Fibroblast of lung (primary cell): Measurements from ENCODE around the gene VAV2. TPM values are rescaled to one million over a fixed set of nuclear protein-coding genes. Genes with fewer than 3 reads are reported as not detected.

Source experiments
- DNase-seq, 2 donors: peaks; one replicate each; pipeline versions ENCODE4 v3.0.0 to v3.0.0-alpha.2; 2010; ENCODE audit warnings: low read depth in 2 of 2
- H2AFZ ChIP-seq: 2 replicates; pipeline ENCODE4 v1.5.1; 2012; ENCODE audit warnings: low read length, control low read depth, inconsistent platforms
- H3K27ac ChIP-seq: 2 replicates; pipeline ENCODE4 v1.5.1; 2011; ENCODE audit warnings: low read length, control low read depth; ENCODE audit not compliant: insufficient read depth
- H3K27me3 ChIP-seq: 2 replicates; pipeline ENCODE4 v1.5.1; 2011; ENCODE audit warnings: mild to moderate bottlenecking, low read length; ENCODE audit not compliant: control insufficient read depth, insufficient read depth
- H3K36me3 ChIP-seq: 2 replicates; pipeline ENCODE4 v1.5.1; 2011; ENCODE audit warnings: low read length; ENCODE audit not compliant: control insufficient read depth, insufficient read depth
- H3K4me1 ChIP-seq: 2 replicates; pipeline ENCODE4 v1.5.1; 2011; ENCODE audit warnings: low read length; ENCODE audit not compliant: control insufficient read depth, insufficient read depth; ENCODE audit errors: extremely low read depth
- H3K4me2 ChIP-seq: 2 replicates; pipeline ENCODE4 v1.5.1; 2011; ENCODE audit warnings: low read length, control low read depth; ENCODE audit not compliant: insufficient read depth; ENCODE audit errors: extremely low read depth
- H3K4me3 ChIP-seq, 4 experiments: fragments of 200-600 bp in 1 of 4; sonication (generic) in 1 of 4; replicated peaks in 1 of 4; 2 replicates each; pipeline ENCODE4 v1.5.1; 2011 to 2016; ENCODE audit warnings: low read length in 4 of 4, low read depth in 3 of 4, mild to moderate bottlenecking in 3 of 4, control low read depth in 2 of 4, inconsistent platforms in 1 of 4, mixed read lengths in 1 of 4; ENCODE audit not compliant: insufficient read depth in 1 of 4; ENCODE audit errors: control extremely low read depth in 1 of 4
- H3K79me2 ChIP-seq: 2 replicates; pipeline ENCODE4 v1.5.1; 2012; ENCODE audit warnings: mild to moderate bottlenecking, low read length, inconsistent platforms; ENCODE audit not compliant: control insufficient read depth, insufficient read depth
- H3K9ac ChIP-seq: 2 replicates; pipeline ENCODE4 v1.5.1; 2011; ENCODE audit warnings: mild to moderate bottlenecking, low read length, control low read depth; ENCODE audit not compliant: insufficient read depth
- H3K9me3 ChIP-seq: 2 replicates; pipeline ENCODE4 v1.5.1; 2012; ENCODE audit warnings: low read depth, low read length; ENCODE audit not compliant: control insufficient read depth, insufficient read depth
- H4K20me1 ChIP-seq: 2 replicates; pipeline ENCODE4 v1.5.1; 2011; ENCODE audit warnings: low read length; ENCODE audit not compliant: control insufficient read depth, insufficient read depth; ENCODE audit errors: extremely low read depth
- CTCF ChIP-seq, 2 donors: IDR thresholded peaks in 1 of 2; conservative IDR thresholded peaks in 1 of 2; 1 replicate in 1 of 2; 2 replicates in 1 of 2; pipeline ENCODE4 v1.5.1; 2011 to 2012; ENCODE audit warnings: low read length in 2 of 2, control low read depth in 1 of 2, inconsistent platforms in 1 of 2, low read depth in 1 of 2, mild to moderate bottlenecking in 1 of 2
- EZH2 ChIP-seq: IDR thresholded peaks from 2 replicates; pipeline ENCODE4 v1.5.1; 2012; ENCODE audit warnings: low read length, control low read depth, mild to moderate bottlenecking; ENCODE audit errors: missing control alignments
- polyA plus RNA-seq, 2 donors: library from polyadenylated mRNA; depleted of rRNA in 1 of 2; stranded (reverse) in 1 of 2; unstranded in 1 of 2; fragments of >200 nt; gene quantifications; 2 replicates each; pipeline ENCODE4 v1.2.1, GENCODE V29; 2011 to 2012; ENCODE audit warnings: missing spikeins in 1 of 2
- total RNA-seq: library from RNA; depleted of rRNA; stranded (reverse); fragments of >200 nt; gene quantifications from 2 replicates; pipeline ENCODE4 v1.2.1, GENCODE V29; 2014

VAV2 gene
- total and polyA plus RNA-seq, 2 donors (not counting 1 experiment from before 2014, with no cell fraction given) = 13.7 to 17.7 TPM

GRCh38 chr9:133805876-133806622, 186.1 kb downstream of the VAV2 start:
- TF ChIP-seq EZH2 (no peak), CTCF (conservative IDR thresholded peaks at IDR 0.05 in 1 of 2, IDR thresholded peaks at IDR 0.05 in 1 of 2; ENCODE audit: low read depth in 1 of 2, low read length in 2 of 2) (no peak)
- no peaks in the 10 kb centered on the region for H3K4me1 ChIP-seq
- no peak overlapping the region for H3K27ac ChIP-seq
- no peak overlapping the region for H2AFZ ChIP-seq
- H3K9me3 ChIP-seq = no peaks in the 10 kb centered on the region
- H3K4me2 ChIP-seq = no peak overlapping the region
- H4K20me1 ChIP-seq = no peaks in the 10 kb centered on the region
- no peaks in the 10 kb centered on the region for H3K79me2 ChIP-seq
- DNase-seq = no peak
- no peak overlapping the region for H3K4me3 ChIP-seq
- H3K27me3 ChIP-seq = no peaks in the 10 kb centered on the region
- H3K9ac ChIP-seq = no peak overlapping the region
- peaks cover 6% of the 10 kb centered on the region for H3K36me3 ChIP-seq

- H3K36me3 ChIP-seq = peaks cover 5% of the 10 kb centered on the region
- TF ChIP-seq EZH2 = no peak
- TF ChIP-seq CTCF (conservative IDR thresholded peaks at IDR 0.05 in 1 of 2, IDR thresholded peaks at IDR 0.05 in 1 of 2; ENCODE audit: low read depth in 1 of 2, low read length in 2 of 2) = no peak
- H3K27ac ChIP-seq = no peak overlapping the region
- no peak for DNase-seq
- no peaks in the 10 kb centered on the region for H3K4me1 ChIP-seq
- no peaks in the 10 kb centered on the region for H3K9me3 ChIP-seq
- H3K4me2 ChIP-seq = no peak overlapping the region
- no peaks in the 10 kb centered on the region for H3K27me3 ChIP-seq
- H3K79me2 ChIP-seq = no peaks in the 10 kb centered on the region
- H3K4me3 ChIP-seq = no peak overlapping the region
- H3K9ac ChIP-seq = no peak overlapping the region
- H2AFZ ChIP-seq = no peak overlapping the region
- H4K20me1 ChIP-seq = no peaks in the 10 kb centered on the region
These were observed 187.9 kb downstream of the VAV2 start for GRCh38 chr9:133804199-133804598.

- H3K79me2 ChIP-seq = no peaks in the 10 kb centered on the region
- no peaks in the 10 kb centered on the region for H4K20me1 ChIP-seq
- no peak overlapping the region for H3K9ac ChIP-seq
- no peak for DNase-seq
- H3K4me2 ChIP-seq = no peak overlapping the region
- no peak overlapping the region for H3K27ac ChIP-seq
- no peak overlapping the region for H3K4me3 ChIP-seq
- no peaks in the 10 kb centered on the region for H3K9me3 ChIP-seq
- no peaks in the 10 kb centered on the region for H3K4me1 ChIP-seq
- peaks cover 2% of the 10 kb centered on the region for H3K36me3 ChIP-seq
- H3K27me3 ChIP-seq = no peaks in the 10 kb centered on the region
- TF ChIP-seq EZH2 (no peak), CTCF (conservative IDR thresholded peaks at IDR 0.05 in 1 of 2, IDR thresholded peaks at IDR 0.05 in 1 of 2; ENCODE audit: low read depth in 1 of 2, low read length in 2 of 2) (no peak)
- no peak overlapping the region for H2AFZ ChIP-seq
These were observed 188.4 kb downstream of the VAV2 start for GRCh38 chr9:133803745-133804144.
